HG03558 (cell line): ENCODE results near the gene NOL4L.
"Not testable (repeated sequence)": the region's sequence is repeated elsewhere in the genome, so short reads cannot be mapped to it uniquely, and the experiment has no call there.

ENCODE experiments used
- ATAC-seq: cut with Tn5 transposase; IDR thresholded peaks from one replicate; pipeline ENCODE4 v1.9.1; 2021; ENCODE audit warnings: moderate number of reproducible peaks; ENCODE audit not compliant: unreplicated experiment; ENCODE audit errors: extremely low read depth

Gene NOL4L

DNA sequence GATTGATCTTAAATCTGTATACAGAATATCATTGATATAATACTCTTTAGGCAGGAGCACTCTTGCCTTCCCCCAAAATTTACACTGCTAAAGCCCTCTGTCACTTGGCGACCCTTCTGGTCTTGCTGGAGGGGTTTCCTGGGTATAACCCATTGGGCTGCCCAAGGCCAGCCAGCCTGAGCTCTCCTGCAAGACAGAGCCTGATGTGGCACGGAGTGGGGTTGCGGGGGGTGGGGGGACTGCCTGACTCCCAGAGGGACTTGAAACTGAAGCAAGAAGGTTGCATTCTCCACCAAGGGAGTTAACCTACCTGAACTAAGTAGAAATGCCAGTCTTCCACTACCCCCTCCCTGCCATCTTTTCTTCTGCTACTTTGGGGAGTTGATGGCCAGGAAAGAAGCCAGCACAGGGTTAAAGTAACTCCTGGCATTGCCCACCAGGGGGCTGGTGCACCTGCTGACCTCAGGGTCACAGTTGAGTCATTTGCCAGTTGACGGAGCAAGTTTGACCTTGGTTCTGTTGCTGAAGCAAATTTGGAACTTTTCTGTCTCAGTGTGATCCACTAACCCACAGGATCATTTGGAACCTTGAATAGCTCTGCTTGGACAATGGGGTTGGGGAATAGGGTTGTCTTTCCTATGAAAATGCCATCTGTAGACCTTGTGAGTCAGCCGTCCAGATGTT, 147.6 kb downstream of the NOL4L start:
- no peak for ATAC-seq

GRCh38 chr20:32436968-32437367, 148.2 kb downstream of the NOL4L start:
- ATAC-seq, result no peak

- ATAC-seq, result no peak
Measured at GRCh38 chr20:32436142-32436861, 148.8 kb downstream of the NOL4L start.

GRCh38 chr20:32435449-32436107, 149.6 kb downstream of the NOL4L start:
- no peak for ATAC-seq

DNA sequence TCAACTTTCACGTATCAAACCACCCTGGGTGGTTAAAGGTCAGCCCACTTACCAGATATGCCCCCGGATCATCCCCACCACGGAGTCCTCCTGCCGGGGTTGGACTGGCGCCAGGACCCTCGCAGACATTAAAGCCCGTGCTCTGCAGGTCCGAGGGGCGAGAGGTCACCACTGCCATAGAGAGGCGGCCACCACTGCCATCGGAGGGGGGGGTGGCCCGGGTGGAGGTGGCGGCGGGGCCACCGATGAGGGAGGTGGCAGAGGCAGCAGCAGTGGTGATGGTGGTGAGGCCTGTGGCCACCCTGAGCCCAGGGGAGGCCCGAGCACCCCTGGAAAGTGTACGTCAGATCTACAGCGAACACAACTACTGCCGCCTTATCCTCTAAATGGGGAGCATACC, 150.7 kb downstream of the NOL4L start:
- ATAC-seq, result no peak

DNA sequence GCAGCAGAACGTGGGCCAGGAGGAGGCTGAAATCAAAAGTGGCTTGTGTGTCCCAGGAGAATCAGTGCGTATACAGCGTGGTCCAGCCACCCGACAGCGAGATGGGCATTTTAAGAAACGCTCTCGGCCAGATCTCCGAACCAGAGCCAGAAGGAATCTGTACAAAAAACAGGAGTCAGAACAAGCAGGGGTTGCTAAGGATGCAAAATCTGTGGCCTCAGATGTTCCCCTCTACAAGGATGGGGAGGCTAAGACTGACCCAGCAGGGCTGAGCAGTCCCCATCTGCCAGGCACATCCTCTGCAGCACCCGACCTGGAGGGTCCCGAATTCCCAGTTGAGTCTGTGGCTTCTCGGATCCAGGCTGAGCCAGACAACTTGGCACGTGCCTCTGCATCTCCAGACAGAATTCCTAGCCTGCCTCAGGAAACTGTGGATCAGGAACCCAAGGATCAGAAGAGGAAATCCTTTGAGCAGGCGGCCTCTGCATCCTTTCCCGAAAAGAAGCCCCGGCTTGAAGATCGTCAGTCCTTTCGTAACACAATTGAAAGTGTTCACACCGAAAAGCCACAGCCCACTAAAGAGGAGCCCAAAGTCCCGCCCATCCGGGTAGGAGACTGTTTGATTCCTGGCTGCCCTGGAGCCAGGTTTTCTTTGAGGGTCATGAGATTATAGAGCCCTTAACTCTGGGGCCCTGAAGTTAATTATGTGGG, 151.7 kb downstream of the NOL4L start:
- no peak for ATAC-seq

DNA sequence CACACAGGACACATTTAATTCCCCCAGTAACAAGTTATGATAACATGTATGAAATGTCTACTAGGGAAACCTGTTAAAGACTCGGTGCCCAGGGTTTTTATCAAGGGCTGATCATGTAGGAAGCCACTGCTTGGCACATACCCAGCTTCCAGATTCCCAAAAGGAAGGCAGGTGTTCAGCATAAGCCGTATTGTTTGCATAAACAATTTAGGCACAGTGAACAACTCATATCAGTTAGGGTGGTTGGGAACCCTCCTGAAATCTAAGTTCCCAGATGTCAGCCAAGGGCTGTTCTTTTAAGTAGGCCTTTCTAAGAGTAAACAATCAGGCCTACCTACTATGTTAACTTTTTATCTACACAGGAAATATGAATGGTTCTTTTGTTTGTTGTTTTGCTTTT, 152.9 kb downstream of the NOL4L start:
- ATAC-seq, result no peak

DNA sequence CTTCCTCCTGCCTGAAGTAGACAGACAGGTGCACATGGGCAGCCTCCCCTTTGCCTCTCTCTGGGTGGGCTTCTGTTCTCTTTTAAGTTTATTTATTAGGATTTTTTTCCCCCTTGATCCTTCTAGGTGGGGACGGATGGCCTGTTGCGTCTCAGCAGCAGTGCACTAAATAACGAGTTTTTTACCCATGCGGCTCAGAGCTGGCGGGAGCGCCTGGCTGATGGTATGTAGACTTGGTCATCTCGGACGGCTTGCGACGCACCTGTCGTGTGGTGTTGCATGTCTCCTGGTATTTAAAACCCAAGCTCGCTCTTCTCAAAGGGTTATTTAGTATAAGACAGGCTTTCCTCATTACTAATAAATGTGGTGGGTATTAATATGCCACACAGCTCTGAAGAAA, 153.7 kb downstream of the NOL4L start:
- ATAC-seq, result no peak

- ATAC-seq, result no peak
Measured at GRCh38 chr20:32429745-32430360, 155.3 kb downstream of the NOL4L start.

GRCh38 chr20:32429343-32429742, 155.8 kb downstream of the NOL4L start:
- no peak for ATAC-seq

DNA sequence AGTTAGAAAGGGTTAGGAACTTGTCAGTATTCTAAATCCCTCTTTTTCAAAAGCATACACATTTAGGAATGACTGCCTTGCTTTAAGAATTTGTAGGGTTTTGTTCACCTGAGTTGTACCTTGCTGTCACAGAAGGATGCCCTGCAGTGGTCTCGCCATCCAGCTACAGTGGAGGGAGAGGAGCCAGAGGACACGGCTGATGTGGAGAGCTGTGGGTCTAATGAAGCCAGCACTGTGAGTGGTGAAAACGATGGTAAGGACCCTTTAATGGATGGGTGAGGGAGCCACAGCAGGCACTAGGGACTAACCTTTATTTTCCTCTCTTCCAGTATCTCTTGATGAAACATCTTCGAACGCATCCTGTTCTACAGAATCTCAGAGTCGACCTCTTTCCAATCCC, 157.1 kb downstream of the NOL4L start:
- no peak for ATAC-seq

GRCh38 chr20:32421290-32421689, 163.8 kb downstream of the NOL4L start:
- ATAC-seq, result no peak

DNA sequence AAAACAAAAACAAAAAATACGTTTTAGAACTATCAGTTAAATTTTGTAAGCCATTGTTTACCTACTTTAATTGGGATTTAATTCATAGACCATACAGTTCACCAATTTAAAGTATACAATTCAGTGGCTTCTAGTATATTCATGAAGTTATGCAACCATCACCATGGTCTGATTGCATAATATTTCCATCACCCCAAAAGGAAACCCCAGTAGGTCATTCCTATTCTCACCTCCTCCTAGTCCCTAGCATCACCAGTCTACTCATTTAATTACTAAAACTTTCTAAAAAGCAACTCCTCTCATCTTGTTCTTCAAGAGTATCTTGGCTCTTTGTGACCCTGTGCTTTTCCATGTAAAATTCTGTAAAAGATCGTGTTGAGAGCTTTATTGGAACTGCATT, 166.8 kb downstream of the NOL4L start:
- no peak for ATAC-seq

DNA sequence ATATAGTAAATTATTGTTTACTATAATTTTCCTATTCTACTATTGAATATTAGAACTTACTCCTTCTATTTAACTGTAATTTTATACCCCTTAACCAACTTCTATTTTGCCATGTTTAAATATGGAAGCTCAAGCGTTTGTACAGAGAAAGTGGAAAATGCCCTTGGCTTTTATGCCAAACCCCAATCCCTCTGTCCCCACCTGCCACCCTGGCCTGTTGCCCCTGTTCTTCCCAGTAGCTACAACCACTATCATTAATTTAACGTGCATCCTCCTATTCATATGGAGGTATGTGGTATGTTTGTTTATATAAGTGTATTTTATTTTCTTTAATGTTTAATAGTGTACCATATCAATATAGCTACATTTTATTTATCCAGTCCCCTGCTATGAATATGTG, 168.9 kb downstream of the NOL4L start:
- no peak for ATAC-seq

GRCh38 chr20:32415494-32415893, 169.6 kb downstream of the NOL4L start:
- no peak for ATAC-seq

DNA sequence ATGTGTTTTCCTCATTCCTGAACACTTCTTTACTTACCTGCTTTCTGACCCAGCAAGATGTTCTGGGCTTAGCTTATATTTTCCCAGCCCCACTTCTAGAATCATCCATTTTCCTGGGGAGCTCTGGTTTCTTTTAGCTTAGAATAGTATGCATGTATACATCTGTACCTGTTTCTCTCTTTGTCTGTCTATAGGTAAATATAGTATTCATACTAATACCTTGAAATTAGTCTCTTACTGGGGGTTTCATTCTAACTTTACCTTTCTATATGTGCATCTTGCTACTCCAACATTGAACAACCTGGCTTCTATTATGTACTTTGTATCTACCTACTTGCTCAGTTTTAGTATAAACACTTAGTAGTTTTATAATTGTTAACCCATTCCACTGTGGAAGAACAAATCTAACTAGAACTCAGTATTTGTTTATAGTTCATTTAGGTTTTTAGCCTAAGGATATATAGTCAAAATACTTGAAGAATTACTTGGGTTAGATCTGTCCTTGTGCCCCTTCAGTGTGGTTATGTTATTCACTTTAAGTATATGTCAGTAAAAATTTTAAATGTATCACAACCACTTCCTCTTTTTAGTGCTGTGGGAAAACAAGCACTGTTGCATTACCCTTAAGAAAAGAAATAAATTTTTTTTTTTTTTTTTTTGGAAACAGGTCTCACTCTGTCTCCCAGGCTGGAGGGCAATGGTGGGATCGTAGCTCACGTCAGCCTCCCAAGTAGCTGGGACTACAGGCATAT, 173.0 kb downstream of the NOL4L start:
- no peak for ATAC-seq

GRCh38 chr20:32407131-32407750, 177.9 kb downstream of the NOL4L start:
- not testable (repeated sequence) for ATAC-seq

GRCh38 chr20:32406701-32407100, 178.4 kb downstream of the NOL4L start:
- no peak for ATAC-seq

- ATAC-seq, result no peak
Measured at GRCh38 chr20:32404017-32404416, 181.1 kb downstream of the NOL4L start.
